Kidney (tissue), 14 donors: ENCODE results near the gene TEAD1. TPM values are rescaled to one million over a fixed set of nuclear protein-coding genes. Genes with fewer than 3 reads are reported as not detected.
A peak's percentile ranks its signal among the peaks of the same experiment; 100 is the strongest.

ENCODE experiments used
- DNase-seq, 5 donors: peaks; one replicate each; pipeline ENCODE4 v3.0.0-alpha.2; 2013 to 2020
- FAIRE-seq: peaks from 2 replicates; lab custom pipeline; 2012; peaks lifted over from hg19 to GRCh38; lab: Jason Lieb, UNC
- H3K27ac ChIP-seq, 2 donors: one replicate each; pipeline ENCODE4 v1.7.0; 2013; ENCODE audit warnings: low read depth in 2 of 2, low read length in 2 of 2, inconsistent platforms in 1 of 2
- H3K27me3 ChIP-seq: one replicate; pipeline ENCODE4 v1.7.1; 2013; ENCODE audit warnings: low read length, inconsistent platforms; ENCODE audit not compliant: control insufficient read depth, insufficient read depth
- H3K36me3 ChIP-seq, 3 donors: one replicate each; pipeline versions ENCODE4 v1.7.0 to v1.7.1; 2013; ENCODE audit warnings: low read length in 3 of 3, control low read depth in 1 of 3, inconsistent platforms in 1 of 3; ENCODE audit not compliant: insufficient read depth in 3 of 3, control insufficient read depth in 2 of 3
- H3K4me1 ChIP-seq, 3 donors: one replicate each; pipeline versions ENCODE4 v1.7.0 to v1.7.1; 2013; ENCODE audit warnings: low read length in 3 of 3, inconsistent platforms in 1 of 3, low read depth in 1 of 3; ENCODE audit not compliant: control insufficient read depth in 2 of 3, insufficient read depth in 2 of 3
- H3K4me3 ChIP-seq, 3 donors: one replicate each; pipeline versions ENCODE4 v1.7.0 to v1.8.1; 2013; ENCODE audit warnings: low read length in 3 of 3, control low read depth in 1 of 3, inconsistent platforms in 1 of 3
- H3K9ac ChIP-seq, 3 donors: one replicate each; pipeline versions ENCODE4 v1.7.0 to v1.7.1; 2013; ENCODE audit warnings: low read length in 3 of 3, control low read depth in 1 of 3, inconsistent platforms in 1 of 3
- H3K9me3 ChIP-seq, 3 donors: one replicate each; pipeline versions ENCODE4 v1.7.0 to v1.7.1; 2013; ENCODE audit warnings: low read length in 3 of 3, control low read depth in 1 of 3, inconsistent platforms in 1 of 3; ENCODE audit not compliant: control insufficient read depth in 2 of 3, insufficient read depth in 1 of 3
- intact Hi-C: fragments of 100-400 bp; cut with DNase I; formaldehyde crosslinking; loops from one replicate; pipeline ENCODE4 v1.11.1; 2022
- polyA plus RNA-seq: library from polyadenylated mRNA; stranded (reverse); fragments of 350-450 nt; fragmentation: Illumina TruSeq; extraction: RNeasy Lipid Tissue Mini Kit (QIAGEN cat#74804); gene quantifications from one replicate; pipeline ENCODE4 v1.2.3, GENCODE V29; 2014; ENCODE audit warnings: low read depth, low replicate concordance; ENCODE audit not compliant: insufficient read depth
- total RNA-seq: library from RNA; stranded (reverse); fragmentation: NEBNext Ultra II Directional; extraction: Animal tissue kit (Norgen Biotek cat#: 25700); gene quantifications from one replicate; pipeline ENCODE4 v1.2.1, GENCODE V29; 2021
- TF ChIP-seq, protein P1 (sequence below): IDR thresholded peaks from 3 replicates; pipeline ENCODE4 v1.5.1; 2012; ENCODE audit warnings: mild to moderate bottlenecking, moderate library complexity, borderline replicate concordance; ENCODE audit not compliant: insufficient read depth; ENCODE audit errors: extremely low read depth
- donor health status: control.
- donor health status: control.
- donor health status: control.
- donor health status: control.
- donor health status: control.
- donor health status: DM: yes; HTN: yes; CAD: no.
- donor health status: Normal renal cell carcinoma (clear cell type).

The TEAD1 gene
- total and polyA plus RNA-seq, 2 donors from 2014 or later: 7.6 to 77.2 TPM

DNA sequence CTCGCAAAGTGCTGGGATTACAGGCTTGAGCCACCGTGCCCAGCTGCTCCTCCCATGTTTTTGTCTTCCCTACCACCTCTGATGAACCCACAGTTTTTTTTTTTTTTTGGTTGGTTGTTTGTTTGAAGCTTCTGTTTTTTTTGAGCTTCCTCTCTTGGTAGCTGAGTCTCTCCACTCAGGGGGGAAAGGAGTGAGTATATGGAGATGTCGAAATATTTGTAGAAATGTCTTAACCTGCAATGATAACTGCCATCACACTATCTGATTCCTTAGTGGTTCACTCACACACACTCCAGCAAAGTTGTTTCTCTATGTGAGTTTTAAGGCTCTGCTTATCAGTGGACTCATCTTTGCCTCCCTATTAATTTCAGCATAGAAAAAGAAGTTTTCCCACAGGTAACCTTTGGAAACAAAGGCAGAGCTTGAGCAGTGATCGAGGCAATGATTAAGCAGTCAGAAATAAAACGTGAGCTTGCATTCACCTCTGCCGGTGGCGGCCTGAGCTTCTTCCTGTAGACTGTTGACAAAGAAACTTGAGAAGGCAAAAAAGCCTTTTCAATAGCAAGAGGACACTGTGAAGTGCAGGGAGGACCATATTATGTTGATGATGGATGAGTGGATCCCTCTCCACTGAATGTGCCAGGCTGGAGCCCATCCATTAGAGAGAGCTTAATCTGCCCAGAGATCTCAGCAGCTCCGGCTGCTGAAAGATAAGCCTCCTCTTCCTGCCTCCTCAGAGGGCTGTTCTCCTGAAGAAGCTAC lies 305.9 kb downstream of the TEAD1 start:
- Histone ChIP-seq H3K9me3 (no peaks in the 10 kb centered on the region), H3K36me3 (no peaks in the 10 kb centered on the region), H3K27ac (no peak overlapping the region), H3K9ac (no peak overlapping the region), H3K4me3 (no peak overlapping the region), H3K4me1 (peaks cover 0 to 3% (median 0%) of the 10 kb centered on the region in 3 donors), H3K27me3 (no peaks in the 10 kb centered on the region)
- intact Hi-C loops: no loop called here
- TF ChIP-seq, protein P1, sequence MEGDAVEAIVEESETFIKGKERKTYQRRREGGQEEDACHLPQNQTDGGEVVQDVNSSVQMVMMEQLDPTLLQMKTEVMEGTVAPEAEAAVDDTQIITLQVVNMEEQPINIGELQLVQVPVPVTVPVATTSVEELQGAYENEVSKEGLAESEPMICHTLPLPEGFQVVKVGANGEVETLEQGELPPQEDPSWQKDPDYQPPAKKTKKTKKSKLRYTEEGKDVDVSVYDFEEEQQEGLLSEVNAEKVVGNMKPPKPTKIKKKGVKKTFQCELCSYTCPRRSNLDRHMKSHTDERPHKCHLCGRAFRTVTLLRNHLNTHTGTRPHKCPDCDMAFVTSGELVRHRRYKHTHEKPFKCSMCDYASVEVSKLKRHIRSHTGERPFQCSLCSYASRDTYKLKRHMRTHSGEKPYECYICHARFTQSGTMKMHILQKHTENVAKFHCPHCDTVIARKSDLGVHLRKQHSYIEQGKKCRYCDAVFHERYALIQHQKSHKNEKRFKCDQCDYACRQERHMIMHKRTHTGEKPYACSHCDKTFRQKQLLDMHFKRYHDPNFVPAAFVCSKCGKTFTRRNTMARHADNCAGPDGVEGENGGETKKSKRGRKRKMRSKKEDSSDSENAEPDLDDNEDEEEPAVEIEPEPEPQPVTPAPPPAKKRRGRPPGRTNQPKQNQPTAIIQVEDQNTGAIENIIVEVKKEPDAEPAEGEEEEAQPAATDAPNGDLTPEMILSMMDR: no peak
- FAIRE-seq (no peak), DNase-seq (peak in 4 of 5 donors; percentile 77 to 95 (median 86))

- Histone ChIP-seq H3K9me3 (no peaks in the 10 kb centered on the region), H3K4me3 (no peak overlapping the region), H3K27me3 (no peaks in the 10 kb centered on the region), H3K9ac (no peak overlapping the region), H3K4me1 (peaks cover 0 to 3% (median 0%) of the 10 kb centered on the region in 3 donors), H3K27ac (no peak overlapping the region), H3K36me3 (no peaks in the 10 kb centered on the region)
- intact Hi-C loops: no loop called here
- FAIRE-seq: no peak
- DNase-seq: no peak
- TF ChIP-seq, protein P1: no peak
These were observed 307.7 kb downstream of the TEAD1 start for GRCh38 chr11:12981676-12982522.

DNA sequence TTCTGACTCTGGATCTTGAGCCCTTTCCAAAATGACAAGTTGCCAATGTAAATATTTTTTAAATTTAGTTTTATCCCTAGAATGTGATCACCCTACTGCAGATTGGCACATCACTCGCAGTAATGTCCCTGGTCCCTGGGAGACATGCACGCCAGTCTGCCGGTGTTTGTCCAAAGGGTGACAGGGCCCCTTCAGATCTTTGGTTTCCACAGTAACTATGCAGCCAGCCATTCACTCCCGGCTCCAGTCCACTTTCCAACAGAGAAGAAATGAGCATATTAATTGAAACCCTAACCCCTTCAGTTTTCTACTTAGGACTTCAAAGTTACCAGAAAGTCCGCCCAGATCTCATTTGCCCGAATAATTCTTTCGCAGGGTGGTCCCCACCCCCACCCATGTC lies 309.1 kb downstream of the TEAD1 start:
- TF ChIP-seq, protein P1: no peak
- DNase-seq: peak in 3 of 5 donors; percentile 48 to 71 (median 63)
- no peak for FAIRE-seq
- Histone ChIP-seq H3K9me3 (no peaks in the 10 kb centered on the region), H3K9ac (no peak overlapping the region), H3K36me3 (no peaks in the 10 kb centered on the region), H3K27me3 (no peaks in the 10 kb centered on the region), H3K27ac (no peak overlapping the region), H3K4me3 (no peak overlapping the region), H3K4me1 (peaks cover 0 to 3% (median 0%) of the 10 kb centered on the region in 3 donors)
- intact Hi-C loops: no loop called here
